ENCODE measurements around the gene PRDM16.

PRDM16 gene

GRCh38 chr1:3356827-3357460, 287.9 kb downstream of the PRDM16 start:
- no peak for DNase-seq
- no peak for TF ChIP-seq GATA1 (IDR thresholded peaks at IDR 0.05; ENCODE audit: low read depth, low read length)
- TF ChIP-seq POLR2A (IDR thresholded peaks at IDR 0.05; ENCODE audit: low read length), result no peak

GRCh38 chr1:3357526-3358297, 288.7 kb downstream of the PRDM16 start:
- no peak for TF ChIP-seq GATA1 (IDR thresholded peaks at IDR 0.05; ENCODE audit: low read depth, low read length)
- TF ChIP-seq POLR2A (IDR thresholded peaks at IDR 0.05; ENCODE audit: low read length), result no peak
- DNase-seq, result no peak

GRCh38 chr1:3359351-3359750, 290.3 kb downstream of the PRDM16 start:
- DNase-seq, result no peak
- TF ChIP-seq GATA1 (IDR thresholded peaks at IDR 0.05; ENCODE audit: low read depth, low read length) (no peak), POLR2A (IDR thresholded peaks at IDR 0.05; ENCODE audit: low read length) (no peak)

GRCh38 chr1:3359756-3360440, 290.9 kb downstream of the PRDM16 start:
- no peak for DNase-seq
- TF ChIP-seq POLR2A (IDR thresholded peaks at IDR 0.05; ENCODE audit: low read length) (no peak), GATA1 (IDR thresholded peaks at IDR 0.05; ENCODE audit: low read depth, low read length) (no peak)

GRCh38 chr1:3360646-3361257, 291.7 kb downstream of the PRDM16 start:
- TF ChIP-seq POLR2A (IDR thresholded peaks at IDR 0.05; ENCODE audit: low read length), result no peak
- no peak for TF ChIP-seq GATA1 (IDR thresholded peaks at IDR 0.05; ENCODE audit: low read depth, low read length)
- DNase-seq, result no peak

GRCh38 chr1:3363023-3363422, 294.0 kb downstream of the PRDM16 start:
- no peak for TF ChIP-seq POLR2A (IDR thresholded peaks at IDR 0.05; ENCODE audit: low read length)
- TF ChIP-seq GATA1 (IDR thresholded peaks at IDR 0.05; ENCODE audit: low read depth, low read length), result no peak
- no peak for DNase-seq

- TF ChIP-seq GATA1 (IDR thresholded peaks at IDR 0.05; ENCODE audit: low read depth, low read length) (no peak), POLR2A (IDR thresholded peaks at IDR 0.05; ENCODE audit: low read length) (no peak)
- no peak for DNase-seq
These were observed 294.8 kb downstream of the PRDM16 start for GRCh38 chr1:3363756-3364155.

- TF ChIP-seq GATA1 (IDR thresholded peaks at IDR 0.05; ENCODE audit: low read depth, low read length), result no peak
- no peak for TF ChIP-seq POLR2A (IDR thresholded peaks at IDR 0.05; ENCODE audit: low read length)
- no peak for DNase-seq
These were observed 295.5 kb downstream of the PRDM16 start for GRCh38 chr1:3364551-3364950.

GRCh38 chr1:3364983-3365382, 296.0 kb downstream of the PRDM16 start:
- DNase-seq, result no peak
- TF ChIP-seq POLR2A (IDR thresholded peaks at IDR 0.05; ENCODE audit: low read length) (no peak), GATA1 (IDR thresholded peaks at IDR 0.05; ENCODE audit: low read depth, low read length) (no peak)

- DNase-seq, result no peak
- TF ChIP-seq GATA1 (IDR thresholded peaks at IDR 0.05; ENCODE audit: low read depth, low read length) (no peak), POLR2A (IDR thresholded peaks at IDR 0.05; ENCODE audit: low read length) (no peak)
These were observed 296.6 kb downstream of the PRDM16 start for GRCh38 chr1:3365523-3366125.

- no peak for TF ChIP-seq GATA1 (IDR thresholded peaks at IDR 0.05; ENCODE audit: low read depth, low read length)
- TF ChIP-seq POLR2A (IDR thresholded peaks at IDR 0.05; ENCODE audit: low read length), result no peak
- DNase-seq, result no peak
These were observed 297.4 kb downstream of the PRDM16 start for GRCh38 chr1:3366126-3367051.

GRCh38 chr1:3367376-3367775, 298.4 kb downstream of the PRDM16 start:
- TF ChIP-seq POLR2A (IDR thresholded peaks at IDR 0.05; ENCODE audit: low read length), result no peak
- TF ChIP-seq GATA1 (IDR thresholded peaks at IDR 0.05; ENCODE audit: low read depth, low read length), result no peak
- DNase-seq, result no peak

GRCh38 chr1:3368059-3368458, 299.1 kb downstream of the PRDM16 start:
- no peak for DNase-seq
- TF ChIP-seq GATA1 (IDR thresholded peaks at IDR 0.05; ENCODE audit: low read depth, low read length), result no peak
- TF ChIP-seq POLR2A (IDR thresholded peaks at IDR 0.05; ENCODE audit: low read length), result no peak

All from erythroblast (primary cell).